ENCODE data around the gene ST3GAL2.

DNA sequence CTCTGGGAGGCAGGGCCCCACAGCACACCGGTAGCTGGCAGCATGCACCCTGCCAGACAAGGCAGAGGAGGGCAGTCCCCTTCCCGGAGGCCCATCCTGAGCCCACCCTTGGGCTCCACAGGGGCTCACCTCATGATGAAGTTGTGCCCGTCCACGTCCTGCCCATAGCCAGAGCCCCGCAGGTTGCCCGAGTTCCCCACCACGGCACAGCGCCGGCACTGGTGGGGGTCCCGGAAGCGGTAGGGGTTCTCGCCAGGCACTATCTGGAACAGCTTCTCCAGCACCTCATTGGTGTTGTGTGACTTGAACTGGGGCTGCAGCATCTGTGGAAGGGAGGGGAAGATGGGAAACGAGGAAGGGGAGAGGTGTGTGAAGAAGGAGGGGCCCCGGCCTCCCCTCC is 44.0 kb downstream of the ST3GAL2 start:
- TF ChIP-seq, protein P1, sequence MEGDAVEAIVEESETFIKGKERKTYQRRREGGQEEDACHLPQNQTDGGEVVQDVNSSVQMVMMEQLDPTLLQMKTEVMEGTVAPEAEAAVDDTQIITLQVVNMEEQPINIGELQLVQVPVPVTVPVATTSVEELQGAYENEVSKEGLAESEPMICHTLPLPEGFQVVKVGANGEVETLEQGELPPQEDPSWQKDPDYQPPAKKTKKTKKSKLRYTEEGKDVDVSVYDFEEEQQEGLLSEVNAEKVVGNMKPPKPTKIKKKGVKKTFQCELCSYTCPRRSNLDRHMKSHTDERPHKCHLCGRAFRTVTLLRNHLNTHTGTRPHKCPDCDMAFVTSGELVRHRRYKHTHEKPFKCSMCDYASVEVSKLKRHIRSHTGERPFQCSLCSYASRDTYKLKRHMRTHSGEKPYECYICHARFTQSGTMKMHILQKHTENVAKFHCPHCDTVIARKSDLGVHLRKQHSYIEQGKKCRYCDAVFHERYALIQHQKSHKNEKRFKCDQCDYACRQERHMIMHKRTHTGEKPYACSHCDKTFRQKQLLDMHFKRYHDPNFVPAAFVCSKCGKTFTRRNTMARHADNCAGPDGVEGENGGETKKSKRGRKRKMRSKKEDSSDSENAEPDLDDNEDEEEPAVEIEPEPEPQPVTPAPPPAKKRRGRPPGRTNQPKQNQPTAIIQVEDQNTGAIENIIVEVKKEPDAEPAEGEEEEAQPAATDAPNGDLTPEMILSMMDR (conservative IDR thresholded peaks at IDR 0.05; ENCODE audit: low read length) = no peak
- TF ChIP-seq EZH2phosphoT487 (IDR thresholded peaks at IDR 0.05; ENCODE audit: borderline replicate concordance, low read depth, low read length) = no peak

Data from OCI-LY7 (cell line).